Liver (tissue), 9 donors: ENCODE data around the gene GPR137C. TPM values are rescaled to one million over a fixed set of nuclear protein-coding genes. Genes with fewer than 3 reads are reported as not detected.

Experiments
- DNase-seq: peaks from one replicate; pipeline ENCODE4 v3.0.0-alpha.2; 2017; ENCODE audit warnings: low spot score
- H3K27ac ChIP-seq, 2 donors: one replicate each; pipeline ENCODE4 v1.7.0; 2013; ENCODE audit warnings: inconsistent platforms in 2 of 2, low read length in 2 of 2, control low read depth in 1 of 2, low read depth in 1 of 2, mild to moderate bottlenecking in 1 of 2
- H3K27me3 ChIP-seq, 4 donors: one replicate each; pipeline versions ENCODE4 v1.6.1 to v1.7.0; 2013; ENCODE audit warnings: low read length in 3 of 4, inconsistent platforms in 1 of 4, mild to moderate bottlenecking in 1 of 4, moderate library complexity in 1 of 4; ENCODE audit not compliant: control insufficient read depth in 4 of 4, insufficient read depth in 4 of 4
- H3K36me3 ChIP-seq, 4 donors: one replicate each; pipeline versions ENCODE4 v1.6.1 to v1.7.0; 2013; ENCODE audit warnings: low read length in 3 of 4, mild to moderate bottlenecking in 3 of 4, low read depth in 1 of 4, moderate library complexity in 1 of 4; ENCODE audit not compliant: control insufficient read depth in 4 of 4, insufficient read depth in 3 of 4
- H3K4me1 ChIP-seq, 4 donors: one replicate each; pipeline versions ENCODE4 v1.6.1 to v1.7.0; 2013; ENCODE audit warnings: low read length in 3 of 4, mild to moderate bottlenecking in 3 of 4, moderate library complexity in 1 of 4; ENCODE audit not compliant: control insufficient read depth in 4 of 4, insufficient read depth in 4 of 4
- H3K4me3 ChIP-seq, 3 donors: one replicate each; pipeline versions ENCODE4 v1.6.1 to v1.7.0; 2013; ENCODE audit warnings: low read length in 3 of 3, control low read depth in 1 of 3, low read depth in 1 of 3, mild to moderate bottlenecking in 1 of 3
- H3K9ac ChIP-seq, 2 donors: one replicate each; pipeline ENCODE4 v1.7.0; 2013; ENCODE audit warnings: low read length in 2 of 2, mild to moderate bottlenecking in 2 of 2, moderate library complexity in 2 of 2, control low read depth in 1 of 2, low read depth in 1 of 2
- H3K9me3 ChIP-seq, 4 donors: one replicate each; pipeline versions ENCODE4 v1.6.1 to v1.7.0; 2013; ENCODE audit warnings: low read length in 3 of 4; ENCODE audit not compliant: control insufficient read depth in 4 of 4
- ATF3 ChIP-seq: IDR thresholded peaks from 2 replicates; pipeline ENCODE4 v1.6.1; 2016; ENCODE audit warnings: antibody characterized with exemption
- EGR1 ChIP-seq, 2 donors: IDR thresholded peaks; 2 replicates each; pipeline ENCODE4 v1.6.1; 2016 to 2018; ENCODE audit warnings: antibody characterized with exemption in 2 of 2, low read depth in 2 of 2
- FOXA1 ChIP-seq: IDR thresholded peaks from 2 replicates; pipeline ENCODE4 v1.6.1; 2016; ENCODE audit warnings: antibody characterized with exemption
- FOXA2 ChIP-seq: IDR thresholded peaks from 2 replicates; pipeline ENCODE4 v1.6.1; 2016; ENCODE audit warnings: antibody characterized with exemption
- GABPA ChIP-seq, 2 donors: IDR thresholded peaks in 1 of 2; conservative IDR thresholded peaks in 1 of 2; 2 replicates each; pipeline ENCODE4 v1.6.1; 2016; ENCODE audit warnings: antibody characterized with exemption in 2 of 2, mild to moderate bottlenecking in 1 of 2, moderate library complexity in 1 of 2
- HNF4A ChIP-seq, 2 donors: conservative IDR thresholded peaks; 2 replicates each; pipeline ENCODE4 v1.6.1; 2016; ENCODE audit warnings: antibody characterized with exemption in 2 of 2, mild to moderate bottlenecking in 2 of 2
- HNF4G ChIP-seq: IDR thresholded peaks from 2 replicates; pipeline ENCODE4 v1.6.1; 2016; ENCODE audit warnings: antibody characterized with exemption
- JUND ChIP-seq, 2 donors: IDR thresholded peaks; 2 replicates each; pipeline ENCODE4 v1.6.1; 2016; ENCODE audit warnings: antibody characterized with exemption in 2 of 2
- NR2F2 ChIP-seq: IDR thresholded peaks from 2 replicates; pipeline ENCODE4 v1.6.1; 2016; ENCODE audit warnings: antibody characterized with exemption
- RAD21 ChIP-seq, 2 donors: IDR thresholded peaks; 2 replicates each; pipeline ENCODE4 v1.6.1; 2016; ENCODE audit warnings: antibody characterized with exemption in 2 of 2, mild to moderate bottlenecking in 2 of 2
- REST ChIP-seq: IDR thresholded peaks from 2 replicates; pipeline ENCODE4 v1.6.1; 2016; ENCODE audit warnings: antibody characterized with exemption, mild to moderate bottlenecking
- SP1 ChIP-seq: IDR thresholded peaks from 2 replicates; pipeline ENCODE4 v1.6.1; 2018; ENCODE audit warnings: antibody characterized with exemption, mild to moderate bottlenecking
- TAF1 ChIP-seq: conservative IDR thresholded peaks from 2 replicates; pipeline ENCODE4 v1.6.1; 2016; ENCODE audit warnings: antibody characterized with exemption, mild to moderate bottlenecking
- YY1 ChIP-seq: IDR thresholded peaks from 2 replicates; pipeline ENCODE4 v1.6.1; 2016; ENCODE audit warnings: antibody characterized with exemption, mild to moderate bottlenecking
- ZBTB33 ChIP-seq: IDR thresholded peaks from 2 replicates; pipeline ENCODE4 v1.6.1; 2016; ENCODE audit warnings: antibody characterized with exemption
- WGBS: extraction: QIAGEN DNeasy Blood & Tissue Kit; methylation state at CpG from one replicate; pipeline ENCODE4 v1.1.7; 2013; 5-methylcytosine and 5-hydroxymethylcytosine counted together
- polyA plus RNA-seq, 2 donors: library from polyadenylated mRNA; stranded (reverse) in 1 of 2; unstranded in 1 of 2; fragments of 200-250 nt in 1 of 2; fragments of >200 nt in 1 of 2; fragmentation: Nextera tagmentation in 1 of 2; extraction: Ambion mirVana in 1 of 2; gene quantifications; one replicate each; pipeline versions ENCODE4 v1.2.1 to v1.2.3, GENCODE V29; 2013 to 2015
- total RNA-seq, 2 donors: library from RNA; depleted of rRNA; stranded (reverse); fragments of >200 nt; gene quantifications; one replicate each; pipeline ENCODE4 v1.2.3, GENCODE V29; 2014
- donor health status: healthy.
- donor health status: healthy.
- donor health status: healthy.
- donor health status: healthy.
- donor health status: healthy.

Gene GPR137C
- total and polyA plus RNA-seq, 4 donors: 0.14 to 1.3 (median 0.33) TPM

GRCh38 chr14:52546318-52546670, 6.3 kb upstream of the GPR137C start:
- Histone ChIP-seq H3K27me3 (no peaks in the 10 kb centered on the region), H3K9me3 (no peaks in the 10 kb centered on the region), H3K27ac (no peak overlapping the region), H3K4me3 (no peak overlapping the region), H3K36me3 (no peaks in the 10 kb centered on the region), H3K9ac (no peak overlapping the region), H3K4me1 (peaks cover 0 to 6% (median 3%) of the 10 kb centered on the region in 4 donors)
- 95% methylated on average over 4 of the region's 4 CpGs for WGBS
- TF ChIP-seq ZBTB33 (no peak), HNF4A (conservative IDR thresholded peaks at IDR 0.05) (no peak), GABPA (IDR thresholded peaks at IDR 0.05 in 1 of 2, conservative IDR thresholded peaks at IDR 0.05 in 1 of 2) (no peak), FOXA1 (no peak), ATF3 (no peak), JUND (IDR thresholded peaks at IDR 0.05) (no peak), TAF1 (no peak), REST (no peak), YY1 (no peak), HNF4G (no peak), EGR1 (IDR thresholded peaks at IDR 0.05; ENCODE audit: low read depth in 2 of 2) (no peak), RAD21 (IDR thresholded peaks at IDR 0.05) (no peak), FOXA2 (no peak), SP1 (no peak)
- DNase-seq: no peak

DNA sequence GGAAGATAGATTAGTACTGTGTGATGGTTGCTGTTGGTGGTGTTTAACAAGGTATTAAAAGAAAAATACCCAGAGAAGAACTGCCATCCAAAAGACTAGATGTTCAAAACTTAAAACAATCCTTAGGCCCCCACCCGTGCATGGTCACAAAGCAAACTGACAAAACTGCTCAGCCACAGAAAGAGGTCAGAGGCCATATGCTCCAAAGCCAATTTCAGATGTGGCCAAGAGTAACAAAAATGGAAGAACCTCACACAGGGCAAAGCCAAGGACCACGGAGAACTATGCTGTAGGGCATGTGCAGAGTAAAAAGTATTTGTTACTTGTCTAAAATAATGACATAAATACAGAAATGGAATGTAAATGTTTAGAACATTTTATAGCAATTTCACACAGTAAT, 5.6 kb upstream of the GPR137C start:
- Histone ChIP-seq H3K27ac (no peak overlapping the region), H3K27me3 (no peaks in the 10 kb centered on the region), H3K36me3 (no peaks in the 10 kb centered on the region), H3K9me3 (no peaks in the 10 kb centered on the region), H3K4me3 (no peak overlapping the region), H3K4me1 (peaks cover 0 to 13% (median 8%) of the 10 kb centered on the region in 4 donors), H3K9ac (no peak overlapping the region)
- WGBS: 52% methylated on average over 2 of the region's 2 CpGs
- no peak for DNase-seq
- TF ChIP-seq REST (no peak), GABPA (IDR thresholded peaks at IDR 0.05 in 1 of 2, conservative IDR thresholded peaks at IDR 0.05 in 1 of 2) (no peak), NR2F2 (no peak), TAF1 (no peak)
